MG63 (cell line): Measurements from ENCODE around the gene RAD9A. TPM values are rescaled to one million over a fixed set of nuclear protein-coding genes. Genes with fewer than 3 reads are reported as not detected.

Experiments
- DNase-seq: peaks from one replicate; pipeline ENCODE4 v3.0.0-alpha.2; 2020
- H3K27me3 ChIP-seq: fragments of 250-450 bp; sonication (Bioruptor Pico); 2 replicates; pipeline ENCODE4 v1.5.1; 2020; ENCODE audit warnings: mild to moderate bottlenecking, moderate library complexity
- H3K36me3 ChIP-seq: fragments of 250-450 bp; sonication (Bioruptor Pico); 2 replicates; pipeline ENCODE4 v1.5.1; 2020; ENCODE audit warnings: mild to moderate bottlenecking, moderate library complexity
- H3K4me3 ChIP-seq: fragments of 250-450 bp; sonication (Bioruptor Pico); 2 replicates; pipeline ENCODE4 v1.5.1; 2020; ENCODE audit warnings: mild to moderate bottlenecking, moderate library complexity
- H3K9me3 ChIP-seq: fragments of 250-450 bp; sonication (Bioruptor Pico); 2 replicates; pipeline ENCODE4 v1.5.1; 2020; ENCODE audit warnings: mild to moderate bottlenecking, moderate library complexity
- total RNA-seq: library from RNA; depleted of rRNA; stranded (reverse); fragments of >200 nt; shearing (Covaris generic); gene quantifications from 2 replicates; pipeline ENCODE4 v1.2.3, GENCODE V29; 2014; ENCODE audit warnings: low replicate concordance; rRNA removed

RAD9A gene
- 1.7 and 17.6 TPM in 2 replicates for total RNA-seq

DNA sequence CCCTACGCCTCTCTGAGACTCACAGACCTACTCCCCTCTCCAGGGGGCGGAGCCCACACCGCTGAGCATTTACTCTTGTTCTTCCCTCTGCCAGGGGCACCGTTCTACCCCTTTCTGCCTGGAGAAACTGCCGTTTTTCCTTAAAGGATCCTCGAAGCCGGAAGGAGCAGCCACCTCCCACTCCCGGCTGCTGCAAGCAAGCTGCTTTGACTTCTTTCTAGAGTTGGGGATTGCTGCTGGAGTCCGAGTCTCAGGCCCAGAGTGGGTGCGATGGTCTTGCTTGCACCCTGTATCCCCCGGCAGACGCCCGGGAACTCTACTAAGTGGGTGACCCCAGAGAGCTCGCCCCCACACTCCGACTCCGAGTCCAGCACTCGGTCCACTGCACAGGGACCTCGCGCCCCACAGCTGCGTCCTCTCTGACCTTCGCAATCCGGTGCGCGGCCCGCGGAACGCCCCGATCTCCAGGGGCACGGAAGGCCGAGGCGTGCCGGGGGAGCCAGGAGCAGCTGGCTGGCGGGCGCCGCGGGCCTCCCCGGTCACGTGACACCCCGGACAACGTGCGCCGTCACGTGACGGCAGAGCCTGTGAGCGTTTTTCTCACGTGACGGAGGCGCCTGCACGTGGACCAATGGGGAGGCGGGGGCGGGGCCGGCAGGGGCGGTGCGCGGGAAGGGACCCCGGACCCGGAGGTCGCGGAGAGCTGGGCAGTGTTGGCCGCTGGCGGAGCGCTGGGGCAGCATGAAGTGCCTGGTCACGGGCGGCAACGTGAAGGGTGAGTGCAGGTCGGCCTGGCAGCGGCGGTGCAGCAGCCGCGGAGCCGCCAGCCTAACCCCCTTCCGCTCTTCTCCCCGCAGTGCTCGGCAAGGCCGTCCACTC lies at the start of gene RAD9A:
Gene RAD9A (plus strand): TSS at position 683 of the 879 bp plus-strand sequence. CDS start 59 bp downstream, at position 742.
- Histone ChIP-seq H3K27me3 (no peaks in the 10 kb centered on the region), H3K9me3 (no peaks in the 10 kb centered on the region), H3K4me3 (peak within 1 kb of the TSS; percentile 83), H3K36me3 (peaks cover 7% of the 10 kb centered on the region)
- peak; percentile 95 for DNase-seq

DNA sequence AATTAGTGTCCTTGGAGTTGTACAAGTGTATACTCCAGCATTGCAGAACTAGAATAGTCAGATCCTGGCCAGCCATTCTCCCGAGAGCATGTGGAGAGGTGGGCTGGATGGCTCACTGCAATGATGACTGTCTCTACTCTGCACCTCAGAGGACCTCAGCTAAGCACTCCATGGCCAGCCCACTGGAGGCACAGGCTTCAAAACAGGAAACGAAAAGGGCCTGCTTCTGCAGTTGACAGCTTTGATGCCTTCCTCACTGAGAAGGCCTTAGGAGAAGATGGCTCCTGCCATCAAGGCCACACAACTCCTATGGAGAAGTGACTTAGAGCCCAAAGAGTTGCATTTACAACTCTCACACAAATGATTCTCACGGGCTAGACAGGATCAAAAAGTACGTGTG lies 47.5 kb upstream of the RAD9A start:
- H3K27me3 ChIP-seq: no peaks in the 10 kb centered on the region
- no peak for DNase-seq
- peaks cover 3% of the 10 kb centered on the region; the same call in 1 of the 2 replicates for H3K9me3 ChIP-seq
- no peak overlapping the region for H3K4me3 ChIP-seq
- no peaks in the 10 kb centered on the region for H3K36me3 ChIP-seq

DNA sequence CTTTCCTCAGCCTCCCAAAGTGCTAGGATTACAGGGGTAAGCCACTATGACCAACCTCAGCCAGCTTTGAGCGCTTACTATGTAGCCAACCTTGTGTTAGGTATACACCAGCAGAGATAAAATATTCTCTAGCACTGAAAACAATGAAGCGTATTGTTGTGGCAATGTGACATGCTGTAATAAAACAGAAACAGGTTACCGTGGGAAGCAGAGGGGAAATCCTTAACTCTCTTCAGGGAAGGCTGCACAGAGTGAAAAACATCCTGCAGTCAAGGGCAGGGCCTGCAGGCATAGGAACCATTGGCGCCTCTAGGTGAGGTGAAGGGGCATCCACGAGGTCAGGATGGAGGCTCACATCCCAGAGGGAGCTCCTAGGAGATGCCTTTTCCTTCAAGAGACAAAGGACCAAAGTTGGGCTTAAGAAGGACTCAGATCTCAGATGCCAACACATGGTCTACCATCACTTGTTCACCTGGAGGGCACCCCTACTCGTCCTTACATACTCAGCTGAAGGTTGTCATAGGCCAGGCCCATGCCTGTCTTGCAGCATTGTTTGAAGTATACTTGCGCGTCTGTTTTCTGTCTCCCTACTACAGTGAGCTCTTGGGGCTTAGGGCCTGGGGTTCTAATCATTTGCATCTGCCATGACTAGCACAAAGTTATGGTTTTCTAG lies 46.4 kb upstream of the RAD9A start:
- peaks cover 3% of the 10 kb centered on the region; the same call in 1 of the 2 replicates for H3K9me3 ChIP-seq
- H3K4me3 ChIP-seq: no peak overlapping the region
- no peaks in the 10 kb centered on the region for H3K36me3 ChIP-seq
- DNase-seq: no peak
- H3K27me3 ChIP-seq: no peaks in the 10 kb centered on the region

DNA sequence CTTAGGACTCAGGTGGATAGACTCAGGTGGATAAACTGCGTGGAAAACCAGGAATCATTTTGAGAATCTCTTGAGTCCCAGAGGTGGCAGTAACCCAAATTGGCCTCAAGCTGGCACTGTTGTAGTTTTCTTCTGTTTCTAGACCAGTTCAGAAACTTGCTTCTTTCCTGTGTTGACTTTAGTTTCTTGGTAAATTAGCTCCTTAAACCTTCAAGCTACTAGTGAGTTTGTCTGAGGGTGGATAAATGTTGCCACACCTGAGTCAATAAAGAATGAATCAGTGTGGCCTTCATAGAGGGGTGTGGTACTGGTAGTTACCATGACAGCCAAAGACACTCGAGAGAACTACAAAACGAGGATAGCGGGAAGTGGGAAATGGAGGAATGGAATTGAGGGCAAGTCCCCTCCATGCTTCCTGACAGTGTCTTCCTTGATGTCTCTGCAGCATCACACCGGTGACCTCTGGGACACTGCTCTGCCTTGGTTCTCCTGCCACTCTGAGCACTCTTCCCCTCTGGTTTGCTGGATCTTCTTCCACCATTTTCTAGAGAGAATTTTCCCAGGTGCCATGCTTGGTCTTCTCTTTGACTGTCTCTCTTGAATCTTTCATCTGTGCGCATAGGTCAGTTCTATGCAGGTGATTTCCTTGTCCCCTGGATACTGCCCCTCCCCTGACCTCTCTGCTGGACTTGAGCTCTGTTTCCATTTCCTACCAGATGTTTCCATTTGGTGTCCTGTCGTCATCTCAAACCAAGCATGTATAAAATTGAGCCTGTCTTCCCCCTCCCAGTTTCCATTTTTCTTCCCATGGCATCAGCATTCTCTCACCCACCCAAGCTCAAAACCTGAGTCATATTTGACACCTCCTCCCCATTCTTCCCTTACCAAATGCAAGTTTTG lies 45.6 kb upstream of the RAD9A start:
- peaks cover 3% of the 10 kb centered on the region; the same call in 1 of the 2 replicates for H3K9me3 ChIP-seq
- H3K36me3 ChIP-seq: peaks cover 3% of the 10 kb centered on the region; the same call in 1 of the 2 replicates
- peak; percentile 32 for DNase-seq
- no peaks in the 10 kb centered on the region for H3K27me3 ChIP-seq
- H3K4me3 ChIP-seq: no peak overlapping the region

DNA sequence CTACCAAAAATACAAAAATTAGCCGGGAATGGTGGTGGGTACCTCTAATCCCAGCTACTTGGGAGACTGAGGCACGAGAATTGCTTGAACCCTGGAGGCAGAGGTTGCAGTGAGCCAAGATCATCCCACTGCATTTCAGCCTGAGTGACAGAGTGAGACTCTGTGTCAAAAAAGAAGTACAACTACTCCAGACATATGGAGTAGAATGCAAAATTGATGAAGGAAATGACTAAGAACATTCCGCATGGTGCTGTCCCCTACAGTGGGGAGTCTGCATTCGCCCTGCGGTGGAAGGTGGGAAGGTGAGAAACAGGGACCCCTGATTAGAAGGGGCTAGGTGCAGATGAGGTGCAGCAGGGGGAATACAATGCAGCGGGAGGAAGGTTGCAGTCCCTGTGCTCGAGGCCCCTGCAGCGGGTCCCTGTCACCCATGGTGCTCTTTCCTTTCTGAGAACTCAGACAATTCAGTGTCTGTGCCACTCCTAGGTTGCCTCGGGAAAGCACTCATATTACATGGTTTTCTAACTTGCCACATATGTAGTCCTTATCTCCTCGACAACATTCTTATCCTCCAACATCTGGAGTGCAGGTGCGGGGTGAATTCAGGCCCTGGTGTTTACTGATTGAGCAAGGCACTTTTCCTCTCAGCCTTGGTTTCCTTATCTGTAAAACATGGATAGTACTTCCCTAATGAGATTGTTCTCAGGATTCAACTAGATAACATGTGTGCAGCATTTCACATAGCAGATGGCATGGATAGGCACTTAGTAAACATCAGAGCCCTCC lies 43.6 kb upstream of the RAD9A start:
- Histone ChIP-seq H3K9me3 (no peaks in the 10 kb centered on the region), H3K27me3 (no peaks in the 10 kb centered on the region), H3K36me3 (peaks cover 8% of the 10 kb centered on the region), H3K4me3 (no peak overlapping the region)
- DNase-seq: no peak

DNA sequence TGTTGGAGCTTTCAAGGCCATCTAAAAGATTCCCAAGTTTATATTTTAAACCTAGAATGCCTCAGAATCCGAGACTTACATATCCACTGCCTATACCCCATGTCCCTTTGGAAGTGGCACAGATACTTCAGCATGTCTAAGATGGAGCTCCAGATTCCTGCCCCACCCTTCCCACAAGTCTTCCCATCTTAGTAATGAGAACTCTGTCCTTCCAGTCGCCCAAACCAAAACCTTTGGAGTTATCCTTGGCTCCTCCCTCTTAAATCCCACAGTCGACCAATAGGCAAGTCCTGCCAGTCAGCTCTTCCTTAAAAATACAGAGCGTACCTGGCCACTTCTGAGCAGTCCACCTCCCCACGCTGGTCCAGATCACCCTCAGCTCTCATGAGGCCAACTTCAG lies 42.8 kb upstream of the RAD9A start:
- Histone ChIP-seq H3K4me3 (no peak overlapping the region), H3K27me3 (no peaks in the 10 kb centered on the region), H3K36me3 (peaks cover 8% of the 10 kb centered on the region), H3K9me3 (no peaks in the 10 kb centered on the region)
- no peak for DNase-seq

DNA sequence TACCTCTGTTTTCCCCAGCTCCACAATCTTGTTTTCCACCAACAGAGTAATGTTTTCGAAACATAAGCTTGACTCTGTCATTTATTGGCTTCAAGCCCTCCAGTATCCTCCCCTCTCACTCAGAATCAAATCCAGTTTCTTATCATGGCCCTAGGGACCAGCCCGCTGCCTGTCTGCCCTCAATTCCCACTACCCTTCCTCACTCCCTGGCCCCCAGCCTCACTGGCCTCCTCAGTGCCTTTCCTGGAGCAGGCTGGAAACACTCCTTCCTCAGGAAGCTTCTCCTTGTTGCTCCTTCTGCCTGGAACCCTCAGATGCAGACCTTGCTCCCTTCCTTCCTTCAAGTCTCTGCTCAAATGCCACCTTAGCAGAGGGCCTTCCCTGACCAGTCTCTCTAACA lies 42.3 kb upstream of the RAD9A start:
- peaks cover 8% of the 10 kb centered on the region for H3K36me3 ChIP-seq
- no peaks in the 10 kb centered on the region for H3K27me3 ChIP-seq
- no peaks in the 10 kb centered on the region for H3K9me3 ChIP-seq
- DNase-seq: no peak
- H3K4me3 ChIP-seq: no peak overlapping the region

DNA sequence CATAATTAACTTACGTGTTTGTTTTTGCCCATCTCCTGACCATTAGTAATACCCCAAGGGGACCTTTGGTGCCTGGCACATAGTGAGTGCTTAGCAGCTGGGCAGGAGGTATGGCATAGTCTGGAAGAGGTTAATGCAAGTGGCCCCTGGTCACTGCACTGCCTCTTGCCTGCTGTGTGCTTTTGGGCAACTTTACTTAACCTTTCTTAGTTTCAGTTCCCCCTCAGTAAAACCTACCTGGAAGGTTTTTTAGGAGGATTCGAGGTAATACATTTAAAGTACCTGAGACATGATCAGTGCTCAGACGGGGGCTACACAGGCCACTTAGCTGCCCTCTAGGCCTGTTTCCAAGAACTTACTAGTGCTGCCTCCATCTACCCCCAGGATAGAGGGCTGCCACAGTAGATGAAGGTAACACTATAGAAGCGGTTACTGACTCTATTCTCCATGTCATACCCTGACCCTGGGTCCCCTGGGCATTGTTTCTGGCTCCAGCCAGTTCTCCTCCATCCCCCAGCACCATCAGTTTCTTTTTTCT lies 41.8 kb upstream of the RAD9A start:
- peaks cover 8% of the 10 kb centered on the region for H3K36me3 ChIP-seq
- no peaks in the 10 kb centered on the region for H3K9me3 ChIP-seq
- no peaks in the 10 kb centered on the region for H3K27me3 ChIP-seq
- no peak for DNase-seq
- no peak overlapping the region for H3K4me3 ChIP-seq

DNA sequence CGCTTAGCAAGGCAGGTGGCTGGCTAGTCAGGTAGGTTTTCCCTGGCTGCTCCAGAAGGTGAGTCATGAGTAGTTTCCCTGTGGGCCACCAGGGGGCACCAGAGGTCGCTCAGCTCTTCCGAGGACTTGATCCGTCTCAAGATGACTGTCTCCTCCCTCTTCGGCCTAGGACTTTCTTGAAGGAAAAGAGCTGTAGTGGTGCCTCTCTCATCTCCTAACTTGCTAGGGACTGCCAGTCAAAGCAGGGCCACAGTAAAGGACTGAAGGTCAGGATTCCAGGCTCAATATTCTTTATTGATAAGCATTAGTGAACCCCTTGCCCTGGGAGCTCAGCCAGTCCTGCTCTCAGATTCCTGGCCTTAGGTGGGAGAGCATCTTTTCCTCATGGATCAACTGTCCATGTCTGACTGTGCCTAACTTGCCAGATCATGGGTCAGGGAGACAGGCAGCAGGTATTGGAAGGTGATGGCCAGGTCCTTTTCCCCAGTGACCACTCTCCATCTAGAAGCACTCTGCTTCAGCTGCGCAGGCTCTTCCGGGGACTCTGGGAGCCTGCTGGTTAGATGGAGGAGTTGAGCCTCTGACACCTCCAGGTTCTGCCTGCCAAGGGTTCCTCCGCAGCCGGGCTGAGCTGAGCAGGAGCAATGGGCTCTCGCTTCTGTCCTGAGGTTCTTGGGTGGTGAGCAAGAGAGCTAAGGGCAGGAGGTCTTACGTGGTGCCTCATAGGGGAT lies 40.3 kb upstream of the RAD9A start:
- DNase-seq: no peak
- no peaks in the 10 kb centered on the region for H3K9me3 ChIP-seq
- peaks cover 8% of the 10 kb centered on the region for H3K36me3 ChIP-seq
- no peaks in the 10 kb centered on the region for H3K27me3 ChIP-seq
- no peak overlapping the region for H3K4me3 ChIP-seq

DNA sequence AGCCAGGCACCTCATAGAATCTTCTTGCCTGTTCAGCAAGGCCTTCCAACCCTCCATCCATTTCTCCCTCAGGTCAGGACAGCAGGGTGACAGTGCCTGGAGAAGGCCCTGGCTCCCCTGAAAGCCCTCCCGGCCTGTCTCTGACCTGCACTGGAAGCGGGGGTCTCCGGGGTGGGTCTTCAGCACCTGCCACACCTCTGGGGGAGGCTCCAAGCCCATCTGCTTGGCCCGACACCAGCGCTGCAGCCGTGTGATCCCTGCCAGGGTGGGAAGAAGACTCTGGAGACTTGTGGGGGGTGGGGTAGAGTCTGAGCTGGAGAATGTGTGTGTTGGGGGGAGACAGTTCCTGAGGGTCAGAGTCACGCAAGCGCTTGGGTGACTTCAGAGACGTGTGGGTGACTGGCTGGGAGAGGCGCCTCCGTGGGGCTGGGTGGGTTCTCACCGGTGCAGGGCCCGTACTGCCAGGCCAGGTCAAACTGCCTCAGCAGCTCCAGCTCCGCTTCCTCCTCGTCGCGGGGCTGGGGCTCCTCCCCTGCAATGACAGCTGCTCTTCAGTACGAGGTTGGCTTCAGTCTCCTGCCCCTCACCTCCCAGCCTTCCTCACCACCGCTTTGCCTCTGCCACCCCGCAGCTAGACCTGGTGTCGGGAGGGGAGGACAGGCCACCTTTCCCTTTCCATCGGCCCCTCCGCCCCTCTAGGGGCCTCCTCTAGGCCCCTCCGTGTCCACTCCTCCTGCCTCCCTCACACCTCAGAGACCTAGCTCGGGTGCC lies 39.1 kb upstream of the RAD9A start:
- Histone ChIP-seq H3K27me3 (no peaks in the 10 kb centered on the region), H3K36me3 (peaks cover 8% of the 10 kb centered on the region), H3K9me3 (no peaks in the 10 kb centered on the region), H3K4me3 (peak overlapping the region; percentile 69)
- DNase-seq: no peak

DNA sequence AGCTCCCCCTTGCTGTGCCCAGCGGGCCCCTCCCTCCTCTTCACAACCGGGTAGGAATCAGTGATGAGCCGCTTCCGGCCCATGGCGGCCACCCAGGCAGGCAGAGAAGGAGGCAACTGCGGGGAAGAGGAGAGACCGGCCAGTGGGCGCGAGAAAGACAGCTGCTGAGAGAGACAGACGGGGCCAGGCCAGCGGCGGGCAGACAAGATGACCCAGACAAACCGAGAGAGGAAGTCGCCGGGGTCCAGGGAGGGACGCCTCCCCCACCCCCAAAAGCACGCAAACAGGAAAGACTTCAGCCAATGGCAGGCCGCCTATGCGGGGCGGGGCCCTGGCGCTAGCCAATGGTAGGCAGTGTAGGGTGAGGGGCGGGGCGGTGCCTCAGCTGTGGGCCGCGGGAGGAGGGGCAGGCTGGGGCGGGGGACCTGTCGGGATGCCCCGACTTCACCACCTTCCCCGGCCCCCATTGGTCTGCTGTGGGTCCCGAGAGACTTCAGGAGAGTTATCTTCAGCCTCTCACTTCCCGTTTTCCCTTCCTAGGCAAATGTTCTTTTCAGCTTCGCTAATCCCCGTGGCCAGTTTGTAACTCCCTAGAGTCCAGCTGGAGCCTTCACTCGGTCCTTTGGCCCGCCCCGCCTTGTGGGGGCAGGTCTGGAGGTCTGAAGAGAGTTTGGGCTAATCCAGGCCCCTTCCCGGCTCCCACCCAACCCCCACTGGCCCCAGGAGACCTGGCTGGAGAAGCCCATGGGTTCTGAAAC lies 38.3 kb upstream of the RAD9A start, which contains the start of gene POLD4:
Gene POLD4 (minus strand): TSS at position 230 of the 758 bp plus-strand sequence. CDS start 147 bp downstream, at position 83.
- peaks cover 8% of the 10 kb centered on the region for H3K36me3 ChIP-seq
- no peaks in the 10 kb centered on the region for H3K9me3 ChIP-seq
- peak; percentile 98 for DNase-seq
- peak within 1 kb of the TSS; percentile 69 for H3K4me3 ChIP-seq
- no peaks in the 10 kb centered on the region for H3K27me3 ChIP-seq

DNA sequence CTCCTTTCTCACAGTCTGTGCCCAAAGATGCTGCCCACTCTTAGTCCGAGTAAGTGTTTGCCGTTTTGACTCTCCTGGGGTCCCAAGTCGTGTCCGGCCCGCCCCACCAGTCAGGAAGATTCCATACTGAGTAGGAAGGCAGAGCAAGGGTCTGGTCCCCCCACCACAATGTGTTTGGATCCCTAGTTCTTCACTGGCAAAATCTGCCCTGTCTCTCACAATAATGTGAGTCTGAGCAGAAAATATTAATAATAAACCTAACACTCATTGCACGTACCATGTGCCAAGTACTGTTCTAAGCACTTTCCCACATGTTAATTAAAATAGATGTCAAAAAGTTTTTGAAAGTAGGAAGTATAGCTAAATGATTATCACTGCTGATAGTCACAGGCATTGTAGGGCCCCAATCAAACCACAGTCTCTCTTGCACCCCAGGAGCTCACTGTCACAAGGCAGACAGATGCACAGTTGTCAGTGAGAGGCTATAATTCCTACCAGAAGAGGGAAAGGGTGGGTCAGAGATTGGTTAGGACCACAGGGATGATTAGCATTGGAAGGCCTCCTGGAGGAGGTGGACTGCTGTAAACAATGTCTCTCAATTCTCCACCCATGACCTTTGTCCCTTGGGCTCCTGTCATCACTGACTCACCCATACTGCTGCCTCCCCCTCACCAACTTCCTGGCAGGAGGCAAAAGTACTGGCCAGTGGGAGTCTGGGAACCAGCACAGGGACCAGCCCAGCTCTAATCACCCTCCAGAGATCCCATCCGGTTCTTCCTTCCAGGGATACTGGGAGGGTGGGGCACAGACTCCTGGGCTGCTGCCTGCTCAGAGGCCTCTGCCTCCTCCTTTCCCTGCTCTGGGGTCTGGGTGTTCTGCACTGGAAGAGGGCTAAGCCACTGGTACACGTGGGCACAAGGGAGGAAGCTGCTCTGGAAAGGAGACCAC lies 37.4 kb upstream of the RAD9A start:
- Histone ChIP-seq H3K9me3 (no peaks in the 10 kb centered on the region), H3K4me3 (peak overlapping the region; percentile 69), H3K27me3 (no peaks in the 10 kb centered on the region), H3K36me3 (peaks cover 8% of the 10 kb centered on the region)
- DNase-seq: peak; percentile 99
